22Rv1 (cell line): Measurements from ENCODE around the gene POU2F1.

ENCODE experiments used
- ZFX ChIP-seq: fragments of 450-650 bp; IDR thresholded peaks from 2 replicates; pipeline ENCODE4 v1.6.1; 2017; ENCODE audit warnings: antibody characterized with exemption, borderline replicate concordance
- TF ChIP-seq, protein P1 (sequence below): fragments of 450-650 bp; IDR thresholded peaks from 2 replicates; pipeline ENCODE4 v1.5.1; 2017; ENCODE audit warnings: mild to moderate bottlenecking

- TF ChIP-seq, protein P1, sequence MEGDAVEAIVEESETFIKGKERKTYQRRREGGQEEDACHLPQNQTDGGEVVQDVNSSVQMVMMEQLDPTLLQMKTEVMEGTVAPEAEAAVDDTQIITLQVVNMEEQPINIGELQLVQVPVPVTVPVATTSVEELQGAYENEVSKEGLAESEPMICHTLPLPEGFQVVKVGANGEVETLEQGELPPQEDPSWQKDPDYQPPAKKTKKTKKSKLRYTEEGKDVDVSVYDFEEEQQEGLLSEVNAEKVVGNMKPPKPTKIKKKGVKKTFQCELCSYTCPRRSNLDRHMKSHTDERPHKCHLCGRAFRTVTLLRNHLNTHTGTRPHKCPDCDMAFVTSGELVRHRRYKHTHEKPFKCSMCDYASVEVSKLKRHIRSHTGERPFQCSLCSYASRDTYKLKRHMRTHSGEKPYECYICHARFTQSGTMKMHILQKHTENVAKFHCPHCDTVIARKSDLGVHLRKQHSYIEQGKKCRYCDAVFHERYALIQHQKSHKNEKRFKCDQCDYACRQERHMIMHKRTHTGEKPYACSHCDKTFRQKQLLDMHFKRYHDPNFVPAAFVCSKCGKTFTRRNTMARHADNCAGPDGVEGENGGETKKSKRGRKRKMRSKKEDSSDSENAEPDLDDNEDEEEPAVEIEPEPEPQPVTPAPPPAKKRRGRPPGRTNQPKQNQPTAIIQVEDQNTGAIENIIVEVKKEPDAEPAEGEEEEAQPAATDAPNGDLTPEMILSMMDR = no peak
- no peak for TF ChIP-seq ZFX
Observed at GRCh38 chr1:167246971-167247370, 26.3 kb downstream of the POU2F1 start.
